GM19025 (cell line): ENCODE measurements around the gene ALDH1A2.
"Not testable (repeated sequence)": the region's sequence is repeated elsewhere in the genome, so short reads cannot be mapped to it uniquely, and the experiment has no call there.

Experiments used
- ATAC-seq: cut with Tn5 transposase; IDR thresholded peaks from one replicate; pipeline ENCODE4 v1.9.1; 2021; ENCODE audit warnings: mild to moderate bottlenecking, low read depth, moderate library complexity; ENCODE audit not compliant: unreplicated experiment

ALDH1A2 gene

DNA sequence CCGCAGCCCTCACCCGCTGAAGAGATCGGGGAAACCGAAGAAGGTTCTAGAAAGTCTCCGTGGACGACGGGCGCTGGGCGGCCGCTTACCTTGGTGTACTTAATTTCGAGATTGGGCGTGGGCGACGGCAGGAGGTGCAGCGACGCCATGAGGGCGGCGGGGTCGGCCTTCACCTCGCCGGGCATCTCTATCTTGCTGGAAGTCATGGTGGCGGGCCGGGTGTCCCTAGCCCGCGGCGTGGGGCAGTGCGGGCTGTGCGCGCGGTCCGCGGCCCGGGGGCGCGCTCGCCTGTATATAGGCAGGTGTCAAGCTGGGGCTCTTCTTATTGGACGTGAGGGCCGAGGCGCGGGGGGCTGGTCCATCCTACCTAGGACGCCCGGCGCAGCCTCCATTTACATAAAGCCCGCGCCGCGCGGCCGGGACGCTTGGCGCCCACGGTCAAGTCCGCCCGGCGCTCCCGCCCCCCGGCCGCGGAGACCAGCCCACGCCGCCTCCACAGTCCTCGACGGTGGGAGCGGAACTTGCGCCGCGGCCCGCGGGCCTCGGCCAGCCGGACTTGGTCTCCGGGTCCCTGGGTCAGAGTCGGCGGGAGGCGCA lies at the start of gene ALDH1A2:
Gene ALDH1A2, minus strand, starts transcription at position 267 of the 597 bp plus-strand sequence. Its CDS starts 61 bp downstream, at position 206.
- no peak for ATAC-seq

DNA sequence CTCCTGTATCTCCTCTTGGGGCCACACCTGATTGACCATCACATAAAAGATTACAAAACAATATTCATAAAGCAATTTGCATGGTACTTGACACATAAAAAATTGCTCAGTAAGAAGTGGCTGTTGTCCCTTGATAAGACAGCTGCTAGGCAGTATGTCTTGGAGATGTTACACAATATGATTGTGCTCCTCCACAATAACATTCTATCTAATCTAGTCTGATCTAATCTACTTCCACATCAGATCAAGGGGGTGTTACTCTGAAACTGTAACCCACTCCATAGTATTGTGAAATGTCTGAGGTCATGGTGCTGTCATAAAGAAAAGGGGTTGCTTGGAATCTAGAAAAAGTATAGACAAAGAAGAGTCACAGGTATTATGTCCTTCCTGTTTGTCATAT lies 49.3 kb upstream of the ALDH1A2 start:
- no peak for ATAC-seq

DNA sequence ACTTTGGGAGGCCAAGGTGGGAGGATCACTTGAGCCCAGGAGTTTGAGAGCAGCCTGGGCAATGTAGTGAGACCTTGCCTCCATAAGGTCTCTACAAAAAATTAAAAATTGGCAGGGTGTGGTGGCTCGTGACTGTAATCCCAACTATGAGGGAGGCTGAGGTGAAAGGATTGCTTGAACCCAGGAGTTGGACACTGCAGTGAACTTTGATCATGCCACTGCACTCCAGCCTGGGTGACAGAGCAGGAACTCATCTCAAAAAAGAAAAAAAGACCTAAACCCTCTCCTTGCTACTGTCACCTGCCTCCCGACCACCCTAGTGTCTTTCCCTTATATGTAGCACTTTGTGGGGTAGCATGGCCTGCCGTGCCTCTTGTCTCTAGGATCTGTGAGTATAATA lies 48.9 kb upstream of the ALDH1A2 start:
- no peak for ATAC-seq

DNA sequence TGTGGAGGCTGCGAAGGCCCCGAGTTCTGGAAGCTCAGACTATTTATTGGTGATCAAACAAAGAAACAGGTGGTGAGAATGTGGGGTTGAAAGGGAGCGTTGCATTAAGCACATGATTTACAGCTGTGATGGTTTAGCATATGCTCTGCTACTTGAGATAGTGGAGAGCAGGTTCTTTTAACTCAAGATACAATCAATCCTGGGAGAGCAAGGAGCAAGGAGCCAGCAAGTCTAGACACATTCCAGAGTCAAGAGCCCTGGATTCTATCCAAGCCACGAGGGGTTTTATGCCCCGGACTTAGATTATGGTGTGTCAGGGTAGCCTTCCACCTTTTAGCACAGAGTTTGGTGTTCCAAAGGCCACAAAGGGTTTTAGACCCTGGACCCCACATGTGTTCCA lies 47.8 kb upstream of the ALDH1A2 start:
- not testable (repeated sequence) for ATAC-seq

DNA sequence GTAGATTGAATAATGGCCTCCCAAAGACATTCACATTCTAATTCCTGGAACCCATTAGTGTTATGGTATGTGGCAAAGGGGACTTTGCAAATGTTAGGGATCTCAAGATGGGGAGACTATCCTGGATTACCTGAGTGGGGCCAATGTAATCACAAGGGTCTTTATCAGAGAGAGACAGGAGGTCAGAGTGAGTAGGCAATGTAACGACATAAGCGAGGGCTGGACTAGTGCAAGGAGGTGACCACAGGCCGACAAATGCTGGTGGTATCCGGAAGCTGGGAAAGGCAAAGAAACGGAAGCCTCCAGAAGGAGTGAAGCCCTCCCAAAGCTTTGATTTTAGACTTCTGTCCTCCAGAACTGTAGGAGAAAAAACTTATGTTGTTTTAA lies 46.2 kb upstream of the ALDH1A2 start:
- ATAC-seq: no peak

DNA sequence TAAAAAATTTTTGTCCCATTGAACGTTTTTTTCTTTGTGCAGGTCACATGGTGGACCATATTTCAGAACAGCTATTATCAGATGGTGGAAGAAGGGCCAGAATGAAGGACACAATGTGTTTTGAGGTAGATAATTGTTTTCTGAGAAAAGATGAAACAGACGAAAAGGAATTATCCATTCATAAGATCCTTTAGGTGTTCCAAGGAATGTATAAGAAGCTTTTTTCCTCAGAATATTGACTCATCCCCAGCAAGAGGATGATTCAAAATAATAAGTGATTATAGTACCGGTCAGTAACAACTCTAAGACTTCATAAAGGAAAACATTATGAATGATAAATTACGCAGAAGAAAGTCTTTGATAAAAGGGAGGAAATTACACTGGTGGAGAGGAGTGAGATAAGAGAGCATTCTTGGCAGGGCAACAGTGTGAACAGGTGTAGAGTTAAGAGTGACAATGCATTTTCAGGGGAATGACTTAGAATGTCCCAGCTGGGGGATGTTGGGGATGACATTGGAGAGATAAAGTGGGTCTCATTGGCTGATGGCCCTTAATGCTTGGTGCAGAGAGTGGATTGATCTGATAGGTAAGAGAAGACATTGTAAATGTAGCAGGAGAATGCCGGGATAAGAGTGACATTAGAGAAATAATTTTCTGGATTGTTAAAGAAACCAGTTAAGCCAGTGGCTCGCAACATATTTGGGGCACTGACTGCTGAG lies 45.6 kb upstream of the ALDH1A2 start:
- no peak for ATAC-seq

DNA sequence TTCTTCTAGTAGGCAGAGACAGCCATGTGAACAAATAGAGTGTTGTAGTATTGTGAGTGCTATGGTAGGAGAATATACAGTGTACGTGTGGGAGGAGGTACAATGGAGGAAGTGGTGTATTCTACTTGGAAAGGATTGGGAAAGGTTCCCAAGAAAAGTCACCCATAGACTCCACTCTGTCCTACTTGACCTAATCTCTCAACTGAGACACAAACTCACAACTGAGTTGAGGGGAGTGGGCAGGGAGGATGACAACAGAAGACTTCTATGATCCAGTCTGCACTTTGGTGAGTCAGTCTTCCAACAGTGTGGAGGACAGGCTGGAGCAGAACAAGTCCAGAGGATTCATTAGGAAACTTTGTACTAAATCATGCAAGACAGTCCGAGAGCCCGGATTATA lies 43.9 kb upstream of the ALDH1A2 start:
- ATAC-seq: no peak

DNA sequence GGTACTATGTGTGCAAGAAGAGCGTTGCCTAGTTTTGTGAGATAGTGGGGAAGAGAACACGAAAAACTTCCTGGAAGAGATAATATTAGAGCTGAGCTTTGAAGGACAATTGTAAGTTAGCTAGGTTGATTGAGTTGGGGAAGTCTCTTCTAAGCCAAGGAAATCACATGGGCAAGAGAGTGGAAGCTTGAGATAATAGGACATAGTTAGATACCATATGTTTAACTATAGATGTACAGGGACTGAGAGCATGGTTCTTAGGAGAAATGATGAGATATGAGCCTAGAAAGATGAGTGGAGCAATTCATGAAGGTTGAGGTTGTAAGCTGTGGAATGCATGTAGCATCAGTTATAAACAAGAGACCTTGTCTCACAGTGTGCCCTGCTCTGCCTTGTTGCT lies 42.6 kb upstream of the ALDH1A2 start:
- no peak for ATAC-seq

DNA sequence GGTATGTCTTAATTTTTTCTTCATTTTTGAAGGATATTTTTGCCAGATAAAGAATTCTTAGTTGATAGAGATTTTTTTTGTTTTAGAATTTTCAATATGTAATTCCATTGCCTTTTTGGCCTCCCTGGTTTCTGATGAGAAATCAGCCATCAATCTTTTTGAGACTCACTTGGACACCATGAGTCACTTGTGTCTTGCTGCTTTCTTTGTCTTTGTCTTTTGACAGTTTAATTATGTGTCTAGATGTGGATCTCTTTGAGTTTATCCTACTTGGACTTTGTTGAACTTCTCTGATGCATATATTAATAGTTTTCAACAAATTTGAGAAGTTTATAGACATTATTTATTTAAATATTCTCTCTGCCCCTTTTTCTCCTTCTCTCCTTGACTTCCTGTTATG lies 38.0 kb upstream of the ALDH1A2 start:
- no peak for ATAC-seq

DNA sequence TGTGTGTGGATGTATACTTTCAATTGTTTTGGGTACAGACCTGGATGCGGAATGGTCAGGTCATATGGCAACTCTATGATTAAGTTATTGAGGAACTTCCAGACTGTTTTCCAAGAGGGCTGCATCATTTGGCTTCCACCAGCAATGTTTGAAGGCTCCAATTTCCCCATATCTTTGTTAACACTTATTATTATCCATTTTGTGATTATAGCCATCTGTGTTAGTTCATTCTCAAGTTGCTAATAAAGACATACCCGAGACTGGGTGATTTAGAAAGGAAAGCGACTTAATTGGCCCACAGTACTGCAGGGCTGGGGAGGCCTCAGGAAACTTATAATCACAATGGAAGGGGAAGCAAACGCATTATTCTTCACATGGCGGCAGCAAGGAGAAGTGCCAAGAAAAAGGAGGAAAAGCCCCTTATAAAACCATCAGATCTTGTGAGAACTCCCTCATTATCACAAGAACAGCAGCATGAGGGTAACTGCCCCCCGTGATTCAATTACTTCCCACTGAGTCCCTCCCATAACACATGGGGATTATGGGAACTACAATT lies 31.1 kb upstream of the ALDH1A2 start:
- ATAC-seq: no peak

DNA sequence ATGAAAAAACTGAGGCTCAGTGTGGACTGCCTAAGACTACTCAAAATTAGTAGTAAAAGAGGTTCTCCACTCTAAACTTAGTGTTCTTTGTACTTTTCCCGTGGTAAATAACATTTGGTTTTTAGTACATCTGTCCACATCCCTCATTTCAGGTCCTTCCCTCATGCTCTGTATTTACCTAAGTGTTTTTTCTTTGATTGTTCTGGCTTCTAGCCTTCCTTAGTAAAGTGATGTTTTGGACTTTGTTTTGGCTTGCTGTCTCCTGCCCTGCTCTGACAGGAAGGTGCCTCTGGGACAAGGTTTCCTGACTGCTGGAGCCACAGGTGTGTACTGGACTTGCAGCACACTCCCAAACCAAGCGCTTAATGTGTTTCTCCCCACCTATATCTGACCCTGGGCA lies 29.9 kb upstream of the ALDH1A2 start:
- ATAC-seq: no peak

DNA sequence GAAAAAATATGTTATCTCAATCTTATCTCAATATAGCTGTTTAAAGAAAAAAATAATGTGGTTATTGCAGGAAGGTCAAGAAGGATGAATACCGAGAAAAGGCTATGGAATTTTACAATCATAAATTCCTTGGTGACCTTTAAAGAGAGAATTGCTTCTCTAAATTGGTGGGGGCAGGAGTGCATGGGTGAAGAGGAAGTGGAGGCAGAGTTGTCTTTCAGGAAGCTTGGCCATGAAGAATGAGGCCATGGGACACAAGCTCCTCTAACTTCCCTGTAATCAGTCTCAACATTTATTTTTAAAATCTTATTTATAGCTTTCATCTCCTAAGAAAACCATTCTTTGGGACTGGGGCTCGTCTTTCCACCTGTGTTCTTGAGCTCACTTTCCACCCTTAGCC lies 22.4 kb upstream of the ALDH1A2 start:
- no peak for ATAC-seq

DNA sequence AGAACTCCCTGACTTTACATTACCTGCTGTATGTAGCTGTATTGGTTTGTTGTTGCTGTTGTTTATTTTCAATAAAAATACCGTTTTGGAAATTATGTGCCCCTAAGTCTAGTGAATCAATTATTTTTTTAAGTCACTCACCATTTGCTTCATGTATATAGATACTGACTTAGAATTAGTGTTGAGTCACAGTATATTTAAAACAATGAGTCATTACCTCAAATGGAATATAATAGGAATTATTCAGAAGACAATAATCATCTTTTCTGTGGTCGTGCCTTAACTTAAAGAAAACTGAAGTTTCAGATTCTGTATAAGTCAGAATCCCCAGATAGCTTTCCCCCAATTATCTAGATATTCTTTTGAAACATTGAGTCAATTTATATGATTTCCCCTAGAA lies 21.0 kb upstream of the ALDH1A2 start:
- ATAC-seq: no peak

DNA sequence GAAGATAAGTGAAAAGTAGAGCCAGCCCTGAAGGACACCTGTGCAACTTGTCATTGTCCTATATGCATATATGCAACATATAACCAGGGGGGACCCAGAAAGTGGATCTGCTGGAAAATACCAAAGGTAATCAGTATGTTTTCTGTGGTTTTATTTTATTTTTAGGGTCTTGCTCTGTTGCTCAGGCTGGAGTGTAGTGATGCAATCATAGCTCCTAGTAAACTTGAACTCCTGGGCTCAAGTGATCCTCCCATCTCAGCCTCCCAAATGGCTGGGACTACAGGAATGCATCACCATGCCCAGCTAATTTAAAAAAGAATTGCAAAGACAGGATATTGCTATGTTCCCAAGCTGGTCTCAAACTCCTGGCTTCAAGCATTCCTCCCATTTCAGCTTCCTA lies 18.0 kb upstream of the ALDH1A2 start:
- no peak for ATAC-seq

DNA sequence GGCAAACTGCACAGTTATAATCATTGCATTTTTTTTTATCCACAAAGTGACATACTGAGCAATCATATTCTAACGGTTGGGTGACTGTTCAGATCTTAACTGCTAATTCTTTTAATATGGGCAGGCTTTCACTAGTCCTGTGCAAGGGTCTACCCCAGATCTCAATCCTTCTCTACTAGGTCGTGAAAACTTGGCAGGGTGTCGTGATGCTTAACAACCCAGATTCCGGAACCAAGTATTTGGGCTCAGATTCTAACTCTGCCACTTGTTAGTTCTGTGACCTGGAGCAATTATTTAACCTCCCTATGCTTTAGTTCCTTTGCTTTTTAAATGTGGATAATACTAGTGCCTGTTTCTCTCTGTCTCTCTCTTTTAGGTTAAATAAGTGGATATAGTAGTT lies 16.4 kb upstream of the ALDH1A2 start:
- no peak for ATAC-seq

DNA sequence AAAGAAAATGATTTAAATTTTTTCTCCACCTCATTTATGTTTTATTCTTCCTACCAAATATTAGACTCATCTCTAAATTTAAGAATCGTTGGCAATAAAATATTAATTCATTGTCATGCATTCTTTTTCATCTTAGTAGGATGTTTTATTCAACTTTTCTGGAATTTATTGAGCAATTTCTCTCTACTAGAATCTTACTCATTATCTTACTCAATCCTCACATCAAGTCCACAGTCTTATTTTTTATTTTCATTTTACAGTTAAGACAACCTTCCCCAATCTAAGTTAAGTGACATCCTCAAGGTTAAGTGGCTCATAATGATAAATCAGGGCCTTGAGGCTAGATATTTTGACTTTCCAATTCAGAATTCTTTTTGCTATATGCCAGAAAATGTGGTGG lies 15.9 kb upstream of the ALDH1A2 start:
- no peak for ATAC-seq

DNA sequence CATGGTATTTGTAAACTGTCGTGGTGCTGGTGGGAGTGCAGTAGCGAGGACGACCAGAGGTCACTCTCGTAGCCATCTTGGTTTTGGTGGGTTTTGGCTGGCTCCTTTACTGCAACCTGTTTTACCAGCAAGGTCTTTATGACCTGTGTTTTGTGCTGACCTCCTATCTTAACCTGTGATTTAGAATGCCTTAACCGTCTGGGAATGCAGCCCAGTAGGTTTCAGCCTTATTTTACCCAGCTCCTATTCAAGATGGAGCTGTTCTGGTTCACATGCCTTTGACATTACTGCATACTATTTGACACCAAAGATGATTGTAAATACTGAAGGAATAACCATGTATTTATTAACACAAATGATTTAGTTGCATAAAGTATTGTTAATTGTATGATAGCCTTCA lies 15.4 kb upstream of the ALDH1A2 start:
- ATAC-seq: not testable (repeated sequence)

DNA sequence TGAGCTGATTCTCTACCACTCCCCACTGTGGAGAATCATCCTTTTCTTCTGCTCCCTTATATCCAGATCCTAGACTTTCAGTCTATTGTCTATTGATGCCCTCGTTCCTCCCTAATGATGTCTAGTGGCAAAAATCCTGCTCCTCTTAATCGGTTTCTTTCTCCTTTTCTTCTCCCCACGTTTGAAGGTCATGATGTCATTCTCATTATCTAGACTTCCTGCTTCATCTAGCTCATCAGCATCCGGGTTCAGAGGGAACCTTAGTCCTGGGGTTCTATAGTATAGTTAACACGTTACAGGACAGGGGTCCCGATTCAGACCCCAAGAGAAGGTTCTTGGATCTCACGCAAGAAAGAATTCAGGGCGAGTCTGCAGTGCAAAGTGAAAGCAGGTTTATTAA lies 14.9 kb upstream of the ALDH1A2 start:
- no peak for ATAC-seq

DNA sequence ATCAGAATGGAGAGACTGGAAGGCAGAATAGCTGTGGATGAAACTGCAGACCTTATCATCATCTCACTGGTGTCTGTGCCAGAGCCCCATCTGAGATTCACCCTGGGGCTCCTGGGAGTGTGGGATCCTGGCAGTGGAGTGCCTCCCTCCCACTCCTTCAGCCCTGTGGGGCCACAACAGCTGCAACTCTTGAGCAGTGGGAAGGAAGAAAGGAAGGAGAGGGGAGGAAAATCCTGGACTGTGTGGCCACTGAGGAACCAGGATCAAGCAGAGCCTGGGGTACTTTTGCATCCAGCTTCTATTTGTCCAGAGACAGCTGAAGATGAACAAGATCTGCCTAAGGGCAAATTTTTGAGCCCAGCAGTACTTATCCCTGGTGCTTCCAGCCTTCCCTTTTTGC lies 13.1 kb upstream of the ALDH1A2 start:
- no peak for ATAC-seq

DNA sequence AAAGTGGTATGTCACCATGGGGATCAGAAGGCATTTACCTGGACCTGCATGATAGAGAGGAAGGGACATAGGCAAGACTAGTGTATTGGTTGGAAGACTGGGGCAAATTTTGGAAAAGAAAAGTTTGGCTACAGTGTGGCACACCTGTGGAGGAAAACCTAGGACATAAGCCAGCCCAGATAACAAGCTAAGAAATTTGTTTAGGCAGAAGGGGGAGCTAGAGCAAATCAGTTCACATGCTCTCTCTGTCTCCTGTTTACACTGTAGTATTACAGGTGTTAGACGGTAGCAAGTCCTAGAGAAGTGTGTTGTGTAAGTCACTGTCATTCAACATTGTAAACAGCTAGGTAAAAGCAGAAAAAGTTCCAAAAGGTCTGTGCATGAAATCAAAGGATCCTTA lies 11.9 kb upstream of the ALDH1A2 start:
- no peak for ATAC-seq

DNA sequence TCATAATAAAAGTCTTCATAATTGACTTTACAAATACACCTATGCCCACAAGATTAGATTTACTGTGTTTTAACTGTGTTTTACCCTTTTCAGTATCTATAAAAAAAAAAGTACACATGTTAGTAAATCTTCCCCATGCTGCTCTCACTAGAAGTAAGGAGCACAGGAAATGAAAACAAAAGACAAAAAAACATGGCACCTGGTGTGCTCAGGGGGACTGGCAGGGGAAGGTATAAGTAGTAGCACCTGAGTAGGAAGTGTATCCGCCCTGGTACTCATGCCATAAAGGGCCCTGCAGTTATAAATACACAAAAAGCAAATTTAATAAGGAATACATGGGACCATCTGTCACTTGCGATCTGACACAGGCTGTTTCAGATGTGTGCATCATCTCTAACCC lies 8.9 kb upstream of the ALDH1A2 start:
- no peak for ATAC-seq

DNA sequence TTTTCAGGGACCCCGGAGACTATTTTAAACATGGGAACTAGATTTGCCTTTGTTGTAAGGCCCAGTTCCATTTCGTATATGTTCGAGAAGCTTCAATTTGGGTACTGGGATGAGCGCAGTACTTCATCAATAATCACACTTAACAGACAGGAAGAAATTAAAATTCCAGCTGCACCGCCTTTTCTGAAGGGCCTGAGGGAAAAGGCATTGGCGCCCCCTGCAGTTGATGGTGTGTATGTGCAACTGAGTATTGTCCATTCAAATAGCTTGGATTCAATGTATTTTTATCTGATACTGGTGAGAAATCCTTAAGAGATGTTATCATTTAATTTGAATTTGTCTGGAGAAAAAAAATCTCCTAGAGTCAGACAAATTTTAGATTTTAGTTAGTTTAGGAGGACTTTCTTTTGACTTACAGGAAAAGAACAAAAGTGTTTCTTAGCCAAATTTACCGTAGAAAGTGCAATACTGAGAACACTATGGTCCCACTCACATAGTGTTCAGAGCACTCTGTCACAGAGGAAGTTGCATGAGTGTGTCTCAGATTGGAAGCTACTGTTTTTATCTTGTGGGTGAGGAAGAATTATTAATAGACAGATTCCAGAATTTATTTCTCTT lies 5.4 kb upstream of the ALDH1A2 start:
- ATAC-seq: no peak
